Dendritic cell treated with granulocyte-macrophage colony-stimulating factor and Interleukin-4, amounts not matched to agents 40 ng/mL and 50 ng/mL, for 4 days (primary cell): Measurements from ENCODE around the gene EXOSC10.

ENCODE experiments used
- H3K27ac Mint-ChIP-seq: one replicate; pipeline ENCODE4 v1.8.0; 2022; ENCODE audit warnings: mild to moderate bottlenecking, mixed read lengths
- H3K27me3 Mint-ChIP-seq: one replicate; pipeline ENCODE4 v1.8.0; 2022; ENCODE audit warnings: mild to moderate bottlenecking, mixed read lengths
- H3K36me3 Mint-ChIP-seq: one replicate; pipeline ENCODE4 v1.8.0; 2022; ENCODE audit warnings: low read depth, mixed read lengths
- H3K4me1 Mint-ChIP-seq: one replicate; pipeline ENCODE4 v1.8.0; 2022; ENCODE audit warnings: low read depth, mixed read lengths
- H3K4me3 Mint-ChIP-seq: one replicate; pipeline ENCODE4 v1.8.0; 2022; ENCODE audit warnings: mild to moderate bottlenecking, moderate library complexity, mixed read lengths
- H3K9me3 Mint-ChIP-seq: one replicate; pipeline ENCODE4 v1.8.0; 2022; ENCODE audit warnings: mixed read lengths
- intact Hi-C: fragments of 100-400 bp; cut with micrococcal nuclease; formaldehyde crosslinking; loops from one replicate; pipeline ENCODE4 v1.15.0; 2022

EXOSC10 gene

GRCh38 chr1:11099310-11100148, at the start of gene EXOSC10:
Gene EXOSC10, minus strand, starts transcription at chr1:11099869. Its CDS starts 38 bp downstream, at chr1:11099831.
- peak within 1 kb of the TSS; percentile 95 for H3K4me3 Mint-ChIP-seq
- H3K27ac Mint-ChIP-seq = peak within 1 kb of the TSS; percentile 94
- no peaks in the 10 kb centered on the region for H3K9me3 Mint-ChIP-seq
- peaks cover 42% of the 10 kb centered on the region for H3K36me3 Mint-ChIP-seq
- peaks cover 8% of the 10 kb centered on the region for H3K4me1 Mint-ChIP-seq
- intact Hi-C loops = loop anchor here (2.0 kb wide), 1 partner anchor 87 kb away; the partner anchor contains the start of gene TARDBP
- H3K27me3 Mint-ChIP-seq = no peaks in the 10 kb centered on the region

- H3K27ac Mint-ChIP-seq = no peak overlapping the region
- H3K4me3 Mint-ChIP-seq = no peak overlapping the region
- no peaks in the 10 kb centered on the region for H3K9me3 Mint-ChIP-seq
- no peaks in the 10 kb centered on the region for H3K4me1 Mint-ChIP-seq
- intact Hi-C loops = no loop called here
- no peaks in the 10 kb centered on the region for H3K27me3 Mint-ChIP-seq
- H3K36me3 Mint-ChIP-seq = peaks cover 95% of the 10 kb centered on the region
Measured at GRCh38 chr1:11147197-11147770, 47.6 kb upstream of the EXOSC10 start.

DNA sequence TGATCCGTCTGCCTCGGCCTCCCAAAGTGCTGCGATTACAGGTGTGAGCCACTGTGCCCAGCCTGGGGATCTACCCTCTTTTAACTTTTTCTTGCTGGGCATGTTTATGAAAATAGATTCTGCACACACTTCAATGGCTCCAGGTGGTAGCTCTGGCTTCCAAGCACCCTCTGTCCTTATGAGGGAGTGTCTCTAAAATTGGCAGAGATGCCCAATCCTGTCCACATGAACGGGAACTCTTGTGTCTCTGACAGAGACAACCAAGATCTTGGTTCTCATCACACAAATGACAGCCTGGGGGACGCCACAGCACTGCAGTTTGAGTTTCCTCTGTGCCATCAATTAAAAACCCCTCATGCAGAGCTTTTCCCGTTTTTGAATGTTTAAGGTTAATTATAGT, 46.1 kb upstream of the EXOSC10 start:
- Mint-ChIP-seq H3K27me3 (no peaks in the 10 kb centered on the region), H3K4me3 (no peak overlapping the region)
- intact Hi-C loops = no loop called here

DNA sequence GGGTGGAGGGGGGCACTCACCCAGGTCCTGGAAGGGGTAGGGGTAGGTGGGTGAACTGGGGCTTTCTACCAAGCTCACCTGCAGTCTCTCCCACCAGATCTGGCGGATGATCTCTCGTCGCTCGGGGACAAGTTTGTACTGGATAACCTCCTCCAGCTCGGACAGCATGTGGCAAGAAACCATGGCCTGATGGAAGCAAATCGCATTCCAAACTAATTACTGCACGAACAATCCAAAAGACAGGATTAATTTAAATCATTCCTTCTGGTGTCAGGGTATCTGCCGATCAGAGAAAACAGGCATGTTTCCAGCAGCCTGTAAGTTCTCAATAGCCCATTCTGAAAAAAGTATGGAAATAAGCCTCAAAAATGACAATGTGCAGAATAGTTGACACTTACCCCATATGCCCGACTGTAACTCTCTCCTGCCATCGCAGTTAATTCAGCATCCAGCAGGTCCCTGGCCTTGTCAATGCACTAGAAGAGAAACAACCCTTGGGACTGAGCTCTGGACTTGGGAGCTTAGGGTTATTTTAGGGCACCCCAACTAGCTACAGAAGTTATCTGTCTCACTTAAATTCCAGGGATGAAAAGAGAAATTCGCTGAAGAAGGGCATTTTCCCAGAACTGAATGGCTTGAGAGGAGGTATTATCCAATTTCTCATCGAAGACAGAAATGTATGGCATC, 45.0 kb upstream of the EXOSC10 start:
- H3K4me1 Mint-ChIP-seq = no peaks in the 10 kb centered on the region
- H3K36me3 Mint-ChIP-seq = peaks cover 93% of the 10 kb centered on the region
- no peaks in the 10 kb centered on the region for H3K27me3 Mint-ChIP-seq
- no peaks in the 10 kb centered on the region for H3K9me3 Mint-ChIP-seq
- intact Hi-C loops = no loop called here
- no peak overlapping the region for H3K27ac Mint-ChIP-seq
- H3K4me3 Mint-ChIP-seq = no peak overlapping the region

More for the DNA sequence above, 46.1 kb upstream of the EXOSC10 start:
- no peaks in the 10 kb centered on the region for H3K9me3 Mint-ChIP-seq
- peaks cover 93% of the 10 kb centered on the region for H3K36me3 Mint-ChIP-seq
- no peak overlapping the region for H3K27ac Mint-ChIP-seq
- no peaks in the 10 kb centered on the region for H3K4me1 Mint-ChIP-seq

DNA sequence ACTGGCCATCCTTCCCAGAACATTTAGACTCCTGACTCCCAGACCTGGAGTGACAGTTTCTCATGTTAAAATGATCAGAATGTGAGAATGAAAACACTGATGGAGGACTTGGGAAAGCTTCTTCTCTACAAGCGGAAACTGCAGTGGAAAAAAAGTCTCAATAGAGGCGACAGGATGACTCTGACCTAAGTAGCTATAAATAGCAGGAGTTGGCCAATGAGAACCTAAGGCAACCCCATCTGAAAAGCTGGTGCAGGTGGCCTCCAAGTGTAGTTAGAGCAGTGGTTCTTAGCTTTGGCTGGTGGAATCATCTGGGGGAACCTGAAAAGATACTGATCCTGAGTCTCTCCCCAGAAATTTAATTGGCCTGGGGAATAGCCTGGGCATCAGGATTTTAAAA, 44.2 kb upstream of the EXOSC10 start:
- no peak overlapping the region for H3K27ac Mint-ChIP-seq
- intact Hi-C loops = no loop called here
- H3K4me3 Mint-ChIP-seq = no peak overlapping the region

DNA sequence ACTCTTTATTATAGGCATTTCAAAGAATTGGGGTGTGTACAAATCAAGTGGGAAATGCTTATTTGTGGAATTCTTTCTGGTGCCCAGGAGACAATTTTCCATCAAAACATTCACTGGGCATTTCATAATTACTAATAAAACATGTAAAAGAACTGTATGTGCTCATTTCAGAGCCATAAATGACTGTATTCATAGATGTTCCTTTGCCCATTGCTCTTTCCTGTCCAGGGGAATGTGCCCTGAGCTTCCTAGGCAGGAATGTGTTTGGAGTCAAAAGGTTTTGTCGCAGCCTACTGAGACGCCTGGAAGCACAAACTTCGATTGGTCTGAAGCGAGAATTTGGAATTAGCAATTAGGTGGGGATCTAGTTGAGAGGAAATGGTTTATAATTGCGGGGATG, 43.7 kb upstream of the EXOSC10 start:
- no peaks in the 10 kb centered on the region for H3K27me3 Mint-ChIP-seq
- intact Hi-C loops = no loop called here
- no peaks in the 10 kb centered on the region for H3K4me1 Mint-ChIP-seq
- H3K4me3 Mint-ChIP-seq = no peak overlapping the region
- H3K9me3 Mint-ChIP-seq = no peaks in the 10 kb centered on the region
- H3K27ac Mint-ChIP-seq = no peak overlapping the region
- H3K36me3 Mint-ChIP-seq = peaks cover 93% of the 10 kb centered on the region

More for the DNA sequence above, 44.2 kb upstream of the EXOSC10 start:
- Mint-ChIP-seq H3K9me3 (no peaks in the 10 kb centered on the region), H3K36me3 (peaks cover 93% of the 10 kb centered on the region), H3K4me1 (no peaks in the 10 kb centered on the region), H3K27me3 (no peaks in the 10 kb centered on the region)

DNA sequence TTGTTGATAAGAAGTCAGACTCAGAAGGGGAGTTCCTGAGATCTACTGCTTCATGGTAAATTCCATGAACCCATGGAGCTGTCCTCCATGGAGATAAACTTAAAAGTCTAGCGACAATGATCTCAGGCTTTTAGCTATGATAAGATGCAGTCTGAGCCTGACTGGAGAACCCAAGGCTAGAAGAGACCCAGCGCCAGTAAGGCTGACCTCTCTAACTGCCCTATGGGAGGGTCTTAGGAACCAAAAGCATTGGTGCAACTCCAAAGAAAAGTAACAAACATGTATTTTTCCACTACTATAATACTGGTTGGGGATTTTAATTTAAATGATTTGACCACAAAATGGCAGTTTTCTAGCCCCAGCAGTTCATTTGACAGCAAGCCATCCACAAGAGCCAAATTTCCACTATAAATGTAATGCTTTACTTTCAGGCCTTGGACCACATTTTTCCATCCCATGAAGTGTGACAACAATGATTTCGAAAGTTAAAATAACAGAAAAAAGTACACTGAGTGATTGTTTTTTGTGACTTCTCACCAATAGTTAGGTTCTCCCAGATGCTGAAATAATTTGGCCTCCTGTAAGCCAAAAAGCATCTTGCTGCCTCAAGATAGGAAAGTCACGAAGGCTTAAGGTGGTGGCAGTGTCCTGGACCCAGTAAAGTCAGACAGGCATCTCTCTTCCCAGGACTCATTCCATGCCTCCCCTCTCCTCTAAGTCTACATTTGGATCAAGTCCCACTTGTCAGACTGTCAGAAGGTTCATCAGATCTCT, 43.1 kb upstream of the EXOSC10 start:
- Mint-ChIP-seq H3K9me3 (no peaks in the 10 kb centered on the region), H3K36me3 (peaks cover 93% of the 10 kb centered on the region), H3K4me3 (no peak overlapping the region), H3K4me1 (no peaks in the 10 kb centered on the region), H3K27me3 (no peaks in the 10 kb centered on the region), H3K27ac (no peak overlapping the region)
- intact Hi-C loops = no loop called here

- Mint-ChIP-seq H3K27ac (no peak overlapping the region), H3K4me1 (no peaks in the 10 kb centered on the region), H3K36me3 (peaks cover 84% of the 10 kb centered on the region), H3K27me3 (no peaks in the 10 kb centered on the region), H3K9me3 (no peaks in the 10 kb centered on the region), H3K4me3 (no peak overlapping the region)
- intact Hi-C loops = loop anchor here (10.0 kb wide), 1 partner anchor 86 kb away; no protein-coding TSS in a partner anchor
Measured at GRCh38 chr1:11138952-11139351, 39.3 kb upstream of the EXOSC10 start.

GRCh38 chr1:11138029-11138428, 38.4 kb upstream of the EXOSC10 start:
- no peaks in the 10 kb centered on the region for H3K9me3 Mint-ChIP-seq
- H3K27ac Mint-ChIP-seq = no peak overlapping the region
- H3K27me3 Mint-ChIP-seq = no peaks in the 10 kb centered on the region
- H3K36me3 Mint-ChIP-seq = peaks cover 84% of the 10 kb centered on the region
- H3K4me3 Mint-ChIP-seq = no peak overlapping the region
- intact Hi-C loops = loop anchor here (10.0 kb wide), 1 partner anchor 87 kb away; no protein-coding TSS in a partner anchor
- H3K4me1 Mint-ChIP-seq = no peaks in the 10 kb centered on the region

DNA sequence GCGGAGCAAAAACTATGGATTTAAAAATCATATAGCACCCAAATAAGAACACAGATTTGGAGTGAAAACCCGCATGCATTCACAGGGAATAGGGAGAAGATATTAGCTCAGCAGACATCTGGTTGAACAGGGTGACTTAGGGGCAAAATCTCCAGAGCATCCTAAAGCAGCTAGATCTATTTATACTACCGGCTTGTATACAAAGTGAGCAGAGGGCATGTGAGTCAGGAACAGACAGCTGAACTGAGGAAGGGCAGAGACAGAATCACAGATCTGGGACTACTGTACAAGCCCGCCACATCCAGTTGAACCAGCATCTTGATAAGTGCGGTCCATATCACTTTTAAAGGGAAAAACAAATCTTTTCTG, 35.2 kb upstream of the EXOSC10 start:
- Mint-ChIP-seq H3K36me3 (peaks cover 88% of the 10 kb centered on the region), H3K27ac (no peak overlapping the region), H3K4me3 (no peak overlapping the region), H3K4me1 (no peaks in the 10 kb centered on the region), H3K27me3 (no peaks in the 10 kb centered on the region), H3K9me3 (no peaks in the 10 kb centered on the region)
- intact Hi-C loops = loop anchor here (10.0 kb wide), 1 partner anchor 90 kb away; no protein-coding TSS in a partner anchor

- intact Hi-C loops = loop anchor here (10.0 kb wide), 1 partner anchor 90 kb away; no protein-coding TSS in a partner anchor
- H3K4me3 Mint-ChIP-seq = no peak overlapping the region
- H3K9me3 Mint-ChIP-seq = no peaks in the 10 kb centered on the region
- peaks cover 88% of the 10 kb centered on the region for H3K36me3 Mint-ChIP-seq
- H3K27ac Mint-ChIP-seq = no peak overlapping the region
- H3K4me1 Mint-ChIP-seq = no peaks in the 10 kb centered on the region
- no peaks in the 10 kb centered on the region for H3K27me3 Mint-ChIP-seq
Measured at GRCh38 chr1:11134251-11134897, 34.7 kb upstream of the EXOSC10 start.

- intact Hi-C loops = loop anchor here (10.0 kb wide), 1 partner anchor 92 kb away; no protein-coding TSS in a partner anchor
- Mint-ChIP-seq H3K9me3 (no peaks in the 10 kb centered on the region), H3K36me3 (peaks cover 88% of the 10 kb centered on the region)
Measured at GRCh38 chr1:11132563-11133293, 33.1 kb upstream of the EXOSC10 start.

More at GRCh38 chr1:11132563-11133293, 33.1 kb upstream of the EXOSC10 start:
- no peaks in the 10 kb centered on the region for H3K4me1 Mint-ChIP-seq
- H3K4me3 Mint-ChIP-seq = no peak overlapping the region
- no peaks in the 10 kb centered on the region for H3K27me3 Mint-ChIP-seq
- no peak overlapping the region for H3K27ac Mint-ChIP-seq
